NCI-H510A treated with DMSO at 0.1 percent for 48 hours (cell line): ENCODE measurements around the gene SLCO4A1.

Source experiments
- DNase-seq: peaks from one replicate; lab custom pipeline; 2025; lab: John Stamatoyannopoulos, UW

SLCO4A1 gene

GRCh38 chr20:62717933-62718332 lies 75.6 kb downstream of the SLCO4A1 start:
- no peak for DNase-seq

DNA sequence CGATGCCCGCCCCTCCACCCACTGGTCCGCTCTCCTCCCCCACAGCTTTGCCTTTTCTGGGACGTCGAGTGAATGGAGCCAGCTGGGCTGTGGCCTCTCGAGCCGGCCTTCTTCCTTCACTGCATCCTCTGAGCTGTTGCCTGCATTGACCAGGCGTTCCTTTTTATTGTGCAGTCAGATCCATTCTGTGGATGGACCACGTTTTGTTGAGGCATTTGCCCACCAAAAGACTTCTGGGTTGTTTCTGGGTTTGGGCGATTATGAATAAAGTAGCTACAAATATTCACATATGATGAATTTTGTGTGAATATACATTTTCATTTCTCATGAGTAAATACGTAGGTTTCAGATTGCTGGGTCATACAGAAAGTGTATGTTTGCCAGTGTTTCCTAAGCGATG lies 76.2 kb downstream of the SLCO4A1 start:
- no peak for DNase-seq

- no peak for DNase-seq
These were observed 77.1 kb downstream of the SLCO4A1 start for GRCh38 chr20:62719250-62719935.
